ENCODE results near the gene UNC5B.

UNC5B gene

DNA sequence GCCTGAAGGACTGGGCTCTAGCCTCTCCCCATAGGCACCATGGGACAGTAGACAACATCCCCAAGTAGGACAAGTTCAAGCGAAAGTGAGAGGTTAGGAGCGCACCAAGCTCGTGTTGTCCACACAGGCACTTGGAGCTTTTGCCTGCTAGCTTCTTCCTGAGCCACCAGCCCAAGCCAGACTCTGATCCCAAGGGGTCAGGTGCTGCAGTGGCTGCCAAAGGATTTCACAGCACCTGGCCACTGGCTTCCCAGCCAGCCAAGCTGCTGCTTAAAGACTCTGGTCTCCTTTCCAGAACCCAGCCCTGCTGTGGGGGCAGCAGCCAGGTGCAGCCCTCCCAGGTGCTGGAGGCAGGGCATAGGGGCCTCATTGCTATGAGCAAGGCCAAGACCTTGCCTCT is 33.0 kb upstream of the UNC5B start:
- Histone ChIP-seq H3K27me3 (ENCODE audit: insufficient read depth, poor library complexity, severe bottlenecking) (no peaks in the 10 kb centered on the region), H3K36me3 (ENCODE audit: low read depth) (no peaks in the 10 kb centered on the region), H3K27ac (ENCODE audit: poor library complexity, severe bottlenecking) (no peak overlapping the region), H3K4me1 (ENCODE audit: insufficient read depth, poor library complexity, severe bottlenecking) (no peaks in the 10 kb centered on the region), H3K9me3 (ENCODE audit: severe bottlenecking) (no peaks in the 10 kb centered on the region), H3K4me3 (ENCODE audit: severe bottlenecking) (no peak overlapping the region)
- DNase-seq (ENCODE audit: low spot score), result no peak
- no peak; the same call in 2 of the 3 replicates for ATAC-seq (ENCODE audit: low read depth)
- no peak for TF ChIP-seq CTCF (IDR thresholded peaks at IDR 0.05; ENCODE audit: poor library complexity, severe bottlenecking)

GRCh38 chr10:71184421-71184820 is 27.9 kb upstream of the UNC5B start:
- no peak for ATAC-seq (ENCODE audit: low read depth)

DNA sequence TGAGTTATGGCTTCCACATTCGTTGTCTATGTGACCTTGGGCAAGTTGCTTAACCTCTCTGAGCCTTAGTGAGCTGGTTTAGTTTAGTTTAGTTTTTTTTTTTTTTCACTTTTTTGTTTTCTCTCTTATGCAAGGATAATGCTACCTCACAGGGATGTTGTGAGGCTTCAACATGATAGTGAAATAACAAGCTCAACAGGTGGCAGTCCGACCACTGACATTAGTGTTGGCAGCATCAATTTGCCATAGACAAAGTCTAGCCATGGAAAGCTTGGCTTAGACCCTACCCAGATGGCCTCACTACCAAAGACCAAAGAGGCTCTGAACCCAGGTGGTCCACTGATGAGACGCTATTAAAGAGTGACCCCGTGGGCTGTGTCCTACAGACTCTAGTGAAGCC is 27.2 kb upstream of the UNC5B start:
- no peaks in the 10 kb centered on the region for H3K9me3 ChIP-seq (ENCODE audit: severe bottlenecking)
- TF ChIP-seq CTCF (IDR thresholded peaks at IDR 0.05; ENCODE audit: poor library complexity, severe bottlenecking), result no peak
- no peaks in the 10 kb centered on the region for H3K36me3 ChIP-seq (ENCODE audit: low read depth)
- DNase-seq (ENCODE audit: low spot score) (no peak), ATAC-seq (ENCODE audit: low read depth) (no peak)
- H3K27ac ChIP-seq (ENCODE audit: poor library complexity, severe bottlenecking), result no peak overlapping the region
- no peaks in the 10 kb centered on the region for H3K27me3 ChIP-seq (ENCODE audit: insufficient read depth, poor library complexity, severe bottlenecking)
- H3K4me3 ChIP-seq (ENCODE audit: severe bottlenecking), result no peak overlapping the region
- no peaks in the 10 kb centered on the region for H3K4me1 ChIP-seq (ENCODE audit: insufficient read depth, poor library complexity, severe bottlenecking)

More at GRCh38 chr10:71184421-71184820, 27.9 kb upstream of the UNC5B start:
- Histone ChIP-seq H3K27ac (ENCODE audit: poor library complexity, severe bottlenecking) (no peak overlapping the region), H3K36me3 (ENCODE audit: low read depth) (no peaks in the 10 kb centered on the region), H3K4me3 (ENCODE audit: severe bottlenecking) (no peak overlapping the region), H3K9me3 (ENCODE audit: severe bottlenecking) (no peaks in the 10 kb centered on the region), H3K27me3 (ENCODE audit: insufficient read depth, poor library complexity, severe bottlenecking) (no peaks in the 10 kb centered on the region), H3K4me1 (ENCODE audit: insufficient read depth, poor library complexity, severe bottlenecking) (no peaks in the 10 kb centered on the region)
- no peak for TF ChIP-seq CTCF (IDR thresholded peaks at IDR 0.05; ENCODE audit: poor library complexity, severe bottlenecking)
- DNase-seq (ENCODE audit: low spot score), result no peak

GRCh38 chr10:71187197-71187596 is 25.2 kb upstream of the UNC5B start:
- no peak for TF ChIP-seq CTCF (IDR thresholded peaks at IDR 0.05; ENCODE audit: poor library complexity, severe bottlenecking)
- no peaks in the 10 kb centered on the region for H3K36me3 ChIP-seq (ENCODE audit: low read depth)
- no peaks in the 10 kb centered on the region for H3K4me1 ChIP-seq (ENCODE audit: insufficient read depth, poor library complexity, severe bottlenecking)
- no peak for DNase-seq (ENCODE audit: low spot score)
- no peak for ATAC-seq (ENCODE audit: low read depth)
- no peak overlapping the region for H3K4me3 ChIP-seq (ENCODE audit: severe bottlenecking)
- no peaks in the 10 kb centered on the region for H3K27me3 ChIP-seq (ENCODE audit: insufficient read depth, poor library complexity, severe bottlenecking)
- H3K9me3 ChIP-seq (ENCODE audit: severe bottlenecking), result no peaks in the 10 kb centered on the region
- no peak overlapping the region for H3K27ac ChIP-seq (ENCODE audit: poor library complexity, severe bottlenecking)

DNA sequence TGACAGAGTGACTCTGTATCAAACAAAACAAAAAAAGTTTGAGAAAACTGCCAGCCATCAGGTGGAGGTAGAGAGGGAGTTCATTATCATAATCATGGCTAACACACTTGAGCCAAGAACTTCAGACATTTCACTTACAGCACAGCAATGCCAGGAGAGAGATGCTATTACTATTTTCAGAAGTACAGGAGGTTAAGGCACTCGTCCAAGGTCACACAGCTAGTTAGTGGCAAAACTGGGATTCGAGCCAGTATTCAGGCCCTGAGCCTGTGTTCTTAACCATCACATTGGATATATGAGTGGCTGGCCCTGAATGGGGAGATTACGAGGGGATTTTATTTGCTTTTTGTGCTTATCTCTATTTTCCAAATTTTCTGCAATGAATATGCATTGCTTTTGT is 24.8 kb upstream of the UNC5B start:
- no peaks in the 10 kb centered on the region for H3K9me3 ChIP-seq (ENCODE audit: severe bottlenecking)
- no peaks in the 10 kb centered on the region for H3K36me3 ChIP-seq (ENCODE audit: low read depth)
- H3K27ac ChIP-seq (ENCODE audit: poor library complexity, severe bottlenecking), result no peak overlapping the region
- H3K27me3 ChIP-seq (ENCODE audit: insufficient read depth, poor library complexity, severe bottlenecking), result no peaks in the 10 kb centered on the region
- H3K4me3 ChIP-seq (ENCODE audit: severe bottlenecking), result no peak overlapping the region
- no peak for ATAC-seq (ENCODE audit: low read depth)
- no peak for TF ChIP-seq CTCF (IDR thresholded peaks at IDR 0.05; ENCODE audit: poor library complexity, severe bottlenecking)
- no peak for DNase-seq (ENCODE audit: low spot score)
- H3K4me1 ChIP-seq (ENCODE audit: insufficient read depth, poor library complexity, severe bottlenecking), result no peaks in the 10 kb centered on the region

All from RWPE2 (cell line).